K562 (cell line): ENCODE measurements around the gene PLEK2. TPM values are rescaled to one million over a fixed set of nuclear protein-coding genes. Genes with fewer than 3 reads are reported as not detected.

ENCODE experiments used
- CTCF ChIP-seq, 3 experiments: IDR thresholded peaks in 2 of 3; conservative IDR thresholded peaks in 1 of 3; 2 replicates each; pipeline ENCODE4 v1.5.1; 2011 to 2012; ENCODE audit warnings: low read length in 3 of 3, mild to moderate bottlenecking in 3 of 3, control low read depth in 2 of 3, improper control_type of control experiment in 1 of 3, inconsistent platforms in 1 of 3, low read depth in 1 of 3, mixed read lengths in 1 of 3, moderate library complexity in 1 of 3; ENCODE audit not compliant: insufficient read depth in 2 of 3
- CUX1 ChIP-seq: fragments of 200-800 bp; sonication (Bioruptor generic); IDR thresholded peaks from 2 replicates; pipeline ENCODE4 v1.6.1; 2016; ENCODE audit warnings: missing genetic modification characterization, missing compliant biosample characterization
- MGA ChIP-seq: fragments of 450-650 bp; IDR thresholded peaks from 2 replicates; pipeline ENCODE4 v1.6.1; 2016; ENCODE audit warnings: mild to moderate bottlenecking, moderate library complexity
- SETDB1 ChIP-seq: IDR thresholded peaks from one replicate; pipeline ENCODE4 v1.6.1; 2012; ENCODE audit warnings: low read length, control low read depth, inconsistent platforms
- ZBTB12 ChIP-seq: fragments of 250-450 bp; sonication (Bioruptor Pico); IDR thresholded peaks from 2 replicates; pipeline ENCODE4 v1.4.0; 2020
- polyA plus RNA-seq, 8 experiments: library from polyadenylated mRNA; depleted of rRNA in 4 of 8; stranded (reverse) in 5 of 8; unstranded in 3 of 8; fragments of >200 nt; fragmentation: Nextera tagmentation in 2 of 8; fragmentation: Illumina TruSeq in 1 of 8; extraction: Ambion mirVana in 2 of 8; extraction: Trizol in 1 of 8; gene quantifications; 2 replicates each; pipeline versions ENCODE4 v1.2.1 to v1.2.3, GENCODE V29; 2011 to 2014; ENCODE audit warnings: inconsistent platforms in 1 of 8, missing spikeins in 1 of 8
- total RNA-seq, 7 experiments: library from RNA; depleted of rRNA in 6 of 7; stranded (reverse); fragments of >200 nt in 6 of 7; fragmentation: Illumina TruSeq in 2 of 7; extraction: Trizol in 2 of 7; gene quantifications; 2 replicates each; pipeline versions ENCODE4 v1.2.1 to v1.2.3, GENCODE V29; 2011 to 2021; ENCODE audit warnings: low replicate concordance in 1 of 7

PLEK2 gene
- total and polyA plus RNA-seq, 9 of the 15 experiments (the other 6 are each of a cell fraction or from before 2014, with no cell fraction given) = not detected

GRCh38 chr14:67436006-67436866, 24.3 kb upstream of the PLEK2 start (continued):
- TF ChIP-seq MGA = no peak
- TF ChIP-seq SETDB1 = no peak
- TF ChIP-seq ZBTB12 = no peak
- no peak for TF ChIP-seq CUX1 (CRISPR knock-in tag)
- peak in 2 of 3 experiments; percentile 30 to 44; a peak in 3 of 6 replicates for TF ChIP-seq CTCF (IDR thresholded peaks at IDR 0.05 in 2 of 3, conservative IDR thresholded peaks at IDR 0.05 in 1 of 3; ENCODE audit: insufficient read depth in 2 of 3, low read depth in 1 of 3, low read length in 3 of 3)
